Activated naive CD4-positive, alpha-beta T cell treated with anti-CD3 and anti-CD28 coated beads, Interleukin-2, amount 50 U/mL, for 24 hours (primary cell): ENCODE measurements around the gene MARF1.
"Not testable (repeated sequence)": the region's sequence is repeated elsewhere in the genome, so short reads cannot be mapped to it uniquely, and the experiment has no call there.

Experiments used
- H3K27ac Mint-ChIP-seq: one replicate; pipeline ENCODE4 v1.8.0; 2021; ENCODE audit warnings: mild to moderate bottlenecking, mixed read lengths
- H3K27me3 Mint-ChIP-seq: one replicate; pipeline ENCODE4 v1.8.0; 2021; ENCODE audit warnings: mixed read lengths
- H3K36me3 Mint-ChIP-seq: one replicate; pipeline ENCODE4 v1.8.0; 2021; ENCODE audit warnings: mixed read lengths
- H3K4me1 Mint-ChIP-seq: one replicate; pipeline ENCODE4 v1.8.0; 2021; ENCODE audit warnings: mixed read lengths
- H3K4me3 Mint-ChIP-seq: one replicate; pipeline ENCODE4 v1.8.0; 2021; ENCODE audit warnings: mild to moderate bottlenecking, mixed read lengths
- H3K9me3 Mint-ChIP-seq: one replicate; pipeline ENCODE4 v1.8.0; 2021; ENCODE audit warnings: mixed read lengths

MARF1 gene

GRCh38 chr16:15667091-15667742, 24.3 kb upstream of the MARF1 start:
- H3K4me1 Mint-ChIP-seq: peaks cover 21% of the 10 kb centered on the region
- peaks cover 8% of the 10 kb centered on the region for H3K36me3 Mint-ChIP-seq
- no peak overlapping the region for H3K27ac Mint-ChIP-seq
- no peak overlapping the region for H3K4me3 Mint-ChIP-seq
- H3K27me3 Mint-ChIP-seq: no peaks in the 10 kb centered on the region
- H3K9me3 Mint-ChIP-seq: no peaks in the 10 kb centered on the region

- Mint-ChIP-seq H3K27ac (no peak overlapping the region), H3K4me3 (no peak overlapping the region), H3K9me3 (no peaks in the 10 kb centered on the region), H3K36me3 (peaks cover 13% of the 10 kb centered on the region), H3K27me3 (no peaks in the 10 kb centered on the region), H3K4me1 (peaks cover 26% of the 10 kb centered on the region)
Measured at GRCh38 chr16:15665107-15665506, 22.2 kb upstream of the MARF1 start.

- H3K27me3 Mint-ChIP-seq: no peaks in the 10 kb centered on the region
- H3K9me3 Mint-ChIP-seq: no peaks in the 10 kb centered on the region
- peak overlapping the region; percentile 79 for H3K27ac Mint-ChIP-seq
- peaks cover 59% of the 10 kb centered on the region for H3K4me1 Mint-ChIP-seq
- peaks cover 15% of the 10 kb centered on the region for H3K36me3 Mint-ChIP-seq
- H3K4me3 Mint-ChIP-seq: no peak overlapping the region
Measured at GRCh38 chr16:15660203-15660601, 17.2 kb upstream of the MARF1 start.

GRCh38 chr16:15658556-15658955, 15.6 kb upstream of the MARF1 start:
- H3K27ac Mint-ChIP-seq: peak overlapping the region; percentile 71
- no peaks in the 10 kb centered on the region for H3K9me3 Mint-ChIP-seq
- H3K4me1 Mint-ChIP-seq: peaks cover 64% of the 10 kb centered on the region
- H3K36me3 Mint-ChIP-seq: peaks cover 15% of the 10 kb centered on the region
- H3K4me3 Mint-ChIP-seq: peak overlapping the region; percentile 26
- no peaks in the 10 kb centered on the region for H3K27me3 Mint-ChIP-seq

- peaks cover 64% of the 10 kb centered on the region for H3K4me1 Mint-ChIP-seq
- no peak overlapping the region for H3K4me3 Mint-ChIP-seq
- peaks cover 15% of the 10 kb centered on the region for H3K36me3 Mint-ChIP-seq
- H3K27ac Mint-ChIP-seq: peak overlapping the region; percentile 62
- no peaks in the 10 kb centered on the region for H3K9me3 Mint-ChIP-seq
- H3K27me3 Mint-ChIP-seq: no peaks in the 10 kb centered on the region
Measured at GRCh38 chr16:15658149-15658548, 15.2 kb upstream of the MARF1 start.

GRCh38 chr16:15655561-15655960, 12.6 kb upstream of the MARF1 start:
- H3K27ac Mint-ChIP-seq, H3K9me3 Mint-ChIP-seq, H3K4me3 Mint-ChIP-seq, H3K36me3 Mint-ChIP-seq, H3K27me3 Mint-ChIP-seq: not testable (repeated sequence)
- peaks cover 68% of the 10 kb centered on the region for H3K4me1 Mint-ChIP-seq

- H3K27ac Mint-ChIP-seq: no peak overlapping the region
- H3K36me3 Mint-ChIP-seq: peaks cover 5% of the 10 kb centered on the region
- H3K4me1 Mint-ChIP-seq: peaks cover 63% of the 10 kb centered on the region
- H3K4me3 Mint-ChIP-seq: no peak overlapping the region
- H3K9me3 Mint-ChIP-seq: no peaks in the 10 kb centered on the region
- no peaks in the 10 kb centered on the region for H3K27me3 Mint-ChIP-seq
Measured at GRCh38 chr16:15654591-15654990, 11.6 kb upstream of the MARF1 start.

GRCh38 chr16:15653227-15653626, 10.3 kb upstream of the MARF1 start:
- Mint-ChIP-seq H3K4me3 (peak overlapping the region; percentile 68), H3K9me3 (no peaks in the 10 kb centered on the region), H3K27me3 (no peaks in the 10 kb centered on the region), H3K36me3 (peaks cover 2% of the 10 kb centered on the region), H3K27ac (no peak overlapping the region), H3K4me1 (peaks cover 54% of the 10 kb centered on the region)

GRCh38 chr16:15652293-15653001, 9.5 kb upstream of the MARF1 start:
- no peaks in the 10 kb centered on the region for H3K27me3 Mint-ChIP-seq
- H3K4me1 Mint-ChIP-seq: peaks cover 46% of the 10 kb centered on the region
- no peak overlapping the region for H3K27ac Mint-ChIP-seq

GRCh38 chr16:15650698-15651171, 7.8 kb upstream of the MARF1 start:
- Mint-ChIP-seq H3K27ac (peak overlapping the region; percentile 90), H3K27me3 (no peaks in the 10 kb centered on the region), H3K4me1 (peaks cover 31% of the 10 kb centered on the region), H3K4me3 (peak overlapping the region; percentile 97), H3K36me3 (no peaks in the 10 kb centered on the region), H3K9me3 (no peaks in the 10 kb centered on the region)

More at GRCh38 chr16:15652293-15653001, 9.5 kb upstream of the MARF1 start:
- Mint-ChIP-seq H3K36me3 (peaks cover 1% of the 10 kb centered on the region), H3K4me3 (peak overlapping the region; percentile 97), H3K9me3 (no peaks in the 10 kb centered on the region)

GRCh38 chr16:15650019-15650697, 7.2 kb upstream of the MARF1 start, which contains the start of gene NDE1:
Gene NDE1 (plus strand): TSS chr16:15650245. CDS start chr16:15664779, 14,534 bp downstream.
- Mint-ChIP-seq H3K4me3 (peak within 1 kb of the TSS; percentile 97), H3K36me3 (no peaks in the 10 kb centered on the region), H3K4me1 (peaks cover 31% of the 10 kb centered on the region), H3K27ac (peak within 1 kb of the TSS; percentile 90), H3K27me3 (no peaks in the 10 kb centered on the region), H3K9me3 (no peaks in the 10 kb centered on the region)

GRCh38 chr16:15649727-15650018, 6.7 kb upstream of the MARF1 start:
- H3K9me3 Mint-ChIP-seq: no peaks in the 10 kb centered on the region
- H3K4me1 Mint-ChIP-seq: peaks cover 31% of the 10 kb centered on the region
- H3K36me3 Mint-ChIP-seq: no peaks in the 10 kb centered on the region
- H3K27ac Mint-ChIP-seq: peak overlapping the region; percentile 76
- H3K27me3 Mint-ChIP-seq: no peaks in the 10 kb centered on the region
- H3K4me3 Mint-ChIP-seq: peak overlapping the region; percentile 88

GRCh38 chr16:15649311-15649710, 6.4 kb upstream of the MARF1 start:
- H3K9me3 Mint-ChIP-seq, H3K27me3 Mint-ChIP-seq, H3K36me3 Mint-ChIP-seq: not testable (repeated sequence)
- peaks cover 34% of the 10 kb centered on the region for H3K4me1 Mint-ChIP-seq
- peak overlapping the region; percentile 76 for H3K27ac Mint-ChIP-seq
- H3K4me3 Mint-ChIP-seq: peak overlapping the region; percentile 88

GRCh38 chr16:15648135-15648730, 5.3 kb upstream of the MARF1 start:
- Mint-ChIP-seq H3K27ac (no peak overlapping the region), H3K36me3 (no peaks in the 10 kb centered on the region), H3K9me3 (no peaks in the 10 kb centered on the region), H3K4me3 (no peak overlapping the region), H3K4me1 (peaks cover 33% of the 10 kb centered on the region), H3K27me3 (no peaks in the 10 kb centered on the region)

GRCh38 chr16:15647294-15648014, 4.5 kb upstream of the MARF1 start:
- H3K27ac Mint-ChIP-seq: no peak overlapping the region

More at GRCh38 chr16:15647294-15648014, 4.5 kb upstream of the MARF1 start:
- Mint-ChIP-seq H3K4me1 (peaks cover 26% of the 10 kb centered on the region), H3K9me3 (no peaks in the 10 kb centered on the region), H3K36me3 (no peaks in the 10 kb centered on the region), H3K27me3 (no peaks in the 10 kb centered on the region), H3K4me3 (no peak overlapping the region)
